ENCODE data around the gene IL24.

DNA sequence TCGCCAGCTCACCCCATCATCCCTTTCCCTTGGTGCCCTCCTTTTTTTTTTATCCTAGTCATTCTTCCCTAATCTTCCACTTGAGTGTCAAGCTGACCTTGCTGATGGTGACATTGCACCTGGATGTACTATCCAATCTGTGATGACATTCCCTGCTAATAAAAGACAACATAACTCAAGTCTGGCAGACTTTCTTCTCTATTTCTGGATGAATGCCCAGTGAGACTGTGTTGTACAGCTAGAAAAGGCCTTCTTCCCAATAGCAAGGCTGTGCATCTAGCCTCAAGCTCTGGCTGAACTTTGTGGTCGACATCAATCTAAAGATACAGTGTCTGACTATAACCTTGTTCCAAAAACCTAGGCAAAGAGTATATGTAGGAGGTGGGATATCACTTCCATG is 6.4 kb downstream of the IL24 start:
- TF ChIP-seq MAFK (IDR thresholded peaks at IDR 0.05; ENCODE audit: partially characterized antibody): no peak
- no peak for TF ChIP-seq POLR2A (IDR thresholded peaks at IDR 0.05; ENCODE audit: low read length)
- TF ChIP-seq, protein P1, sequence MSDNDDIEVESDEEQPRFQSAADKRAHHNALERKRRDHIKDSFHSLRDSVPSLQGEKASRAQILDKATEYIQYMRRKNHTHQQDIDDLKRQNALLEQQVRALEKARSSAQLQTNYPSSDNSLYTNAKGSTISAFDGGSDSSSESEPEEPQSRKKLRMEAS (IDR thresholded peaks at IDR 0.05): no peak
- TF ChIP-seq BHLHE40 (IDR thresholded peaks at IDR 0.05; ENCODE audit: low read depth, low read length): no peak
- TF ChIP-seq, protein P2, sequence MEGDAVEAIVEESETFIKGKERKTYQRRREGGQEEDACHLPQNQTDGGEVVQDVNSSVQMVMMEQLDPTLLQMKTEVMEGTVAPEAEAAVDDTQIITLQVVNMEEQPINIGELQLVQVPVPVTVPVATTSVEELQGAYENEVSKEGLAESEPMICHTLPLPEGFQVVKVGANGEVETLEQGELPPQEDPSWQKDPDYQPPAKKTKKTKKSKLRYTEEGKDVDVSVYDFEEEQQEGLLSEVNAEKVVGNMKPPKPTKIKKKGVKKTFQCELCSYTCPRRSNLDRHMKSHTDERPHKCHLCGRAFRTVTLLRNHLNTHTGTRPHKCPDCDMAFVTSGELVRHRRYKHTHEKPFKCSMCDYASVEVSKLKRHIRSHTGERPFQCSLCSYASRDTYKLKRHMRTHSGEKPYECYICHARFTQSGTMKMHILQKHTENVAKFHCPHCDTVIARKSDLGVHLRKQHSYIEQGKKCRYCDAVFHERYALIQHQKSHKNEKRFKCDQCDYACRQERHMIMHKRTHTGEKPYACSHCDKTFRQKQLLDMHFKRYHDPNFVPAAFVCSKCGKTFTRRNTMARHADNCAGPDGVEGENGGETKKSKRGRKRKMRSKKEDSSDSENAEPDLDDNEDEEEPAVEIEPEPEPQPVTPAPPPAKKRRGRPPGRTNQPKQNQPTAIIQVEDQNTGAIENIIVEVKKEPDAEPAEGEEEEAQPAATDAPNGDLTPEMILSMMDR (IDR thresholded peaks at IDR 0.05): no peak
- no peak for TF ChIP-seq NFE2L2 (conservative IDR thresholded peaks at IDR 0.05; ENCODE audit: low read length)
- TF ChIP-seq HDAC2 (IDR thresholded peaks at IDR 0.05): no peak
- TF ChIP-seq EP300 (IDR thresholded peaks at IDR 0.05): no peak
- no peak for TF ChIP-seq ZFP36 (IDR thresholded peaks at IDR 0.05; ENCODE audit: borderline replicate concordance, partially characterized antibody)
- no peak for TF ChIP-seq FOSL2 (IDR thresholded peaks at IDR 0.05)
- no peak for TF ChIP-seq FOSL2 (CRISPR knock-in tag; IDR thresholded peaks at IDR 0.05)
- no peak for TF ChIP-seq SREBF2 (IDR thresholded peaks at IDR 0.05)
- no peak for TF ChIP-seq CHD2 (IDR thresholded peaks at IDR 0.05; ENCODE audit: low read length, partially characterized antibody)
- TF ChIP-seq FOSB (CRISPR knock-in tag; IDR thresholded peaks at IDR 0.05): no peak
- TF ChIP-seq, protein P3, sequence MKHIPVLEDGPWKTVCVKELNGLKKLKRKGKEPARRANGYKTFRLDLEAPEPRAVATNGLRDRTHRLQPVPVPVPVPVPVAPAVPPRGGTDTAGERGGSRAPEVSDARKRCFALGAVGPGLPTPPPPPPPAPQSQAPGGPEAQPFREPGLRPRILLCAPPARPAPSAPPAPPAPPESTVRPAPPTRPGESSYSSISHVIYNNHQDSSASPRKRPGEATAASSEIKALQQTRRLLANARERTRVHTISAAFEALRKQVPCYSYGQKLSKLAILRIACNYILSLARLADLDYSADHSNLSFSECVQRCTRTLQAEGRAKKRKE (CRISPR knock-in tag; IDR thresholded peaks at IDR 0.05; ENCODE audit: low read depth): no peak
